CD4-positive, alpha-beta T cell treated with Interleukin-6 for 4 hours (primary cell): ENCODE data around the gene RABGAP1L.
"Not testable (repeated sequence)": the region's sequence is repeated elsewhere in the genome, so short reads cannot be mapped to it uniquely, and the experiment has no call there.

Source experiments
- DNase-seq: peaks from one replicate; pipeline ENCODE4 v3.0.0-alpha.2; 2020; ENCODE audit warnings: mixed read lengths

RABGAP1L gene

DNA sequence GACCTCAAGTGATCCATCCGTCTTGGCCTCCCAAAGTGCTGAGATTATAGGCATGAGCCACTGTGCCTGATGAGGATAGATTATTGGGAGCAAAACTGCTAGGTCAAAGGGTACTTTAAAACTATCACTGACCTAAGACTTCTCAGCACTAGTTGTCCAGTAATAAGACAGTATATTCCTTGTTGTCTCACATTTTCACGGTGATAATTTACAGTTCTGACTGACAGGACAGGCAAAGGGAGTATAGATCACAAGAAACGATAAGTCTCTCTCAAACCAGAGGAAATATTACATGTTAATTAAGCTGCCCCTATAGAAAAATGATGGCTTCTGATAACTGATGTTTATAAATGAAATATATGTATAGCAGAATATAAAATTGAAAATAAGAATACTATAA lies 860.2 kb downstream of the RABGAP1L start:
- DNase-seq = no peak

DNA sequence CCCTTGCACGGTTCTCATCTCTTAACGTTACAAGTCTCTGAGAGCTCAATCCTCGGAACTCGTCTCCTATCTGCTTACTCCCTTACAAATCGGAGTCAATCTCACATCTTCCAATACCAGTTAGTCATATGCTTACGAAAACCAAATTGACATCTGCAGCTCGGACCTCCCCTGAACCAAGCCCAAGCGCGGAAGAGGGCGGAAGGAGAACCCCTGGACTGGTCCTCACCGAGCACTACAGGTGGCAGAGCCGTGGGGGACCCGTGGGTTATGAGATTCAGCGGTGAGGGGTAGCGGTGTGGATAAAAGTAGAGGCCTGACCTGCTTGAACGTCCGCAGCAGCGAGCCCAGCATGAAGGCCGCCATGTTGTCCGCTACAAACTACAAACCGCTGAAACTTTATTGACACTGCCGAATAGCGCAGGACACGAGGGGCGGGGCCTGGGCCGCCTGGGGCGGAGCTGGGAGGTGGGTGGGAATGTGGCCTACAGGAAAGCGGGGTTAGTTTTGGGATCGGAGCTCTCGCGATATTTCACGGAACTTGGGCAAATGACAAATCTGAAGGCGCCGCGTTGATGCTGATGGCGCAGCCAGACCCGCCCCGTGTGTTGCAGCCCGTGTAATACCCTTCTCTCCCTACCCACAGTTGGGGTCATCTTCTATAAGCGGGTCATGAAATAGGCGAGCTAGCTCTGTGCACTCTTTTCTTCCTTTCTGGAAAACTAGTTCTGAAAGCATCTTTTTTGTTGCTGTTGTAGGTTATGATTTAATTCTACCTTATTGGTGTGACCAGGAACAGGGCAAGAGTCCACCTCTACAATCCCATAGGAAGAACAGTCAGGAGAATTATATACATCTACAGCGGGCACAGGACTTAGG lies 864.0 kb downstream of the RABGAP1L start, which contains the start of gene MRPS14:
Gene MRPS14 (minus strand): TSS at position 383 of the 879 bp plus-strand sequence. CDS start 17 bp downstream, at position 366.
- peak; percentile 99 for DNase-seq

DNA sequence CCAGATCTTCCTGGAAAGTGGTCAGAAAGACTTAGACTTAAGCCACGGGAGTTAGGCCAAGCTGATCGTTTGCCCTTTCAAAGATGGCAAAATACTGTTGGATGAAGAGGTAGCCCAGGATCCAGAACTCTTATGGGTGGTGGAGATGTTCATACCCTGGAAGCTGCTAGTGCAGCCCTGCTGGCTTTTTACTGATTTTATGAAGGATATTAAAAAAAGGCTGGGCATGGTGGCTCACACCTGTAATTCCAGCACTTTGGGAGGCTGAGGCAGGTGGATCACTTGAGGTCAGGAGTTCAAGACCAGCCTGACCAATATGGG lies 864.6 kb downstream of the RABGAP1L start:
- not testable (repeated sequence) for DNase-seq

DNA sequence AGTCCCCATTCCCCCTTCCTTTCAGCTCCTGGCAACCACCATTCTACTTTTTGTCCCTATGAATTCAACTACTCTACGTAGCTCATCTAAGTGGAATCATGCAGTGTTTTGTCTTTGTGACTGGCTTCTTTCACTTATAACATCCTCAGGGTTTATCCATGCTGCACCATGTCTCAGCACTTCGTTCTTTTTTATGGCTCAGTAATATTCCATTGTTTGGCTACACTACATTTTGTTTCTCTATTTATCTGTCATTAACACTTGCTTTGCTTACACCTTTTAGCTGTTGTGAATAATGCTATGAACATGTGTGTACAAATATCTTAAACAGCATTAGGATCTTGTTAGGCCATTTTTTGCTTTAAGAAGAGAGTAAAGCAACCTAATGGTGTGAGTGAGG lies 865.5 kb downstream of the RABGAP1L start:
- no peak for DNase-seq

DNA sequence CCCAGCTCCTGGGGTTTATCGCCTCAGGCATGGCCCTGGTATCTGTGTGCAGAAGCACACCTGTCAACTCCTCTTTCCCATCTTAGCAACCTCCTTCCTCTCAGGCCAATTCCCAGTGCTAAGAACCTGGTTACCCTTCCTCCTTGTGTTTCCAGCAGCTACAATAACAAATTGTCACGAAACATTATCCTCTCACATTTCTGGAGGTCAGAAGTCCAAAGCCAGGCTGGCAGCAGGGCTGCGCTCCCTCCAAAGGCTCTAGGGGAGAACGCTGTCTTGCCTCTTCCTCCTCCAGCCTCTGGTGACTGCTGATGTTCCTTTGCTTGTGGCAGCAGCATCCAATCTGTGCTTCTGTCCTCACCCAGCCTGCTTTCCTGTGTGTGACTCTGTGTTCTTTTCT lies 874.6 kb downstream of the RABGAP1L start:
- no peak for DNase-seq

DNA sequence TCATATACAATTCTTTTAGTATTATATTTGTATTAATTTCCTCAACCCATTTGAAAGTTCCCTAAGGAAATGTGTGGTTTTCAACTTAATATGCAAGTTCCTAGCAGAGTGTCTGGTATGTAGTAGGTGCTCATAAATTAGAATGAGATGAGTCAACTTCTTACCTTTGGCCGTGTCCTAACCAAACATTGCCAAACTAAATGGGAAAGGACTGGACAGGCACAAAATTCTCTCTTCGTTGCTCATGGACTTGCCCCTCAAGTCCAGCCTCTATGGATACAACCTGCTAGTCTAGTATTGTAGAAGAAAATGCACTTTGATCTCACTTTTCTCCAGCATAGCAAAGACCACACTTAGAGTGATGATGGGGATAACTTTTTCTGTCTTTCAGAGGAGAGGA lies 875.5 kb downstream of the RABGAP1L start:
- DNase-seq = no peak

DNA sequence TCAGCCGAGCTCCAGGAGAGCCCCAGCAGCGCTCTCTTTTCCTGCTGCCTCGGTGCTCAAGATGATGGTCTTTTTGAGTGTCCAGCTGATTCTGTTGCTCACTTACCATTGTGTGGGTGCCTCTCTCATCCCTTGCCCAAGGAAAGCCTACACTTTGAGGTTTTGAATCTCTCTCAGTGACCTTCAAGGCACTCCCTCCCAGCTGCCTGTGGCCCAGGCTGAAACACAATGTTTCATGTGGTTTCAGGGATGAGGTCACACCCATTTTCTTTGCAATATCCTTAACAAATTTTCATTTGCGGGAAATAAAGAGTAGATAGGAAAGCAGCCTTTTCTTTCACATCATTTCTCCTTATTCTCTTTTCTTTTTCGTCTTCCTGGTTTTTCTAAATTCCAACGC lies 876.5 kb downstream of the RABGAP1L start:
- no peak for DNase-seq

DNA sequence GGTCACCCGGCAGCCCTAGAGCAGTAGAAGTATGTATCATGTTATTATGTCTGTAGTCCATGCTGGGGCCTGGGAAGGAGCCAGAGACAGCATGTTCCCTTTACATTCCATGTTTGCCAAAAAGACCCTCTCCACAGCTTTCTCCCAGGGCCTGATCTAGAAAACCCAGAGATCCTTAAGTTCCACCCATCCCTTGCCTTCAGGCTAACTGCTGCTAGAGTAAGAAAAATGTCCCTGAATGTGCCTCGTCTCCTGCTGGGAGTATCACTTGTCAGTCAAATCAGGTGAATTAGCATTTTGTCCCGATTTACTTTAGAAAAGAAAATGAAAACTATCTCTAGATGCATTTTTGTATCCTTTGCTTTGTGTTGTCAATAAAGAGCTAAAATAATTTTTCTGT lies 877.2 kb downstream of the RABGAP1L start:
- DNase-seq = no peak

DNA sequence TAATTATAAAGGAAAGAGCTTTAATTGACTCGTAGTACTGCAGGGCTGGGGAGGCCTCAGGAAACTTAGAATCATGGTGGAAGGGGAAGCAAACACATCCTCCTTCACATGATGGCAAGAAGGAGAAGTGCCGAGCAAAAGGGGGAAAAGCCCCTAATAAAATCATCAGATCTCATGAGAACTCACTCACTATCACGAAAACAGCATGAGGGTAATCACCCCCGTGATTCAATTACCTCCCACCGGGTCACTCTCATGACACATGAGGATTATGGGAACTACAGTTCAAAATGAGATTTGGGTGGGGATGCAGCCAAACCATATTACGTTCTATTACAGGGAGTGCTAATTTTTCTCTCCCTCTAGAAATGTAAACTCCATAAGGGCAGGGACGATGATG lies 878.1 kb downstream of the RABGAP1L start:
- DNase-seq = no peak

DNA sequence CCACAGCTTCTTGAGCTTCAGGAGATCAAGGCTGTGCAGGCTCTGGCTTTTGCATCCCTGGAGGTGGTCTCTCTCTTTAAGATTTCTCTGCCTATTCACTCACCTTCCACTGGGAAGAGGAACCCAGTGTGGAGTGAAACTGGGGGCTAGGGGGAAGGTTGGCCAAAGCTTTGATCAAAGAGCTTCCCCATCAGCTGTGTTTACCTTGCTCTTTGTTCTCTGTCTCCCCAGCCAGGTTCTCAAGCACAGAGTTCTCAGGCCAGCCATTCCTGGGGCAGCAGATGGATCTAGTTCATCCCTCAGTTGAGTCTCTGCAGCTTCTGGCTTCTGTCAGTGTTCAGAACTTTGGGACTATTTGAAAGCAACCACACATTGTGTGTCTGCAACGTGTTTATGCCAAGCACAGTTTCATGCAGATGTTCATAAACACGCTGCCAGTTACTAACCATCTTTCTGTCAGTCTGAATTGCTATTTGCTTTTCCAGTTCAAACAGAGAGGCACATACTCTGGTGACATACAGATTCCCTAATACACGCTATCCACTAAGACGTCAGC lies 881.1 kb downstream of the RABGAP1L start:
- no peak for DNase-seq

DNA sequence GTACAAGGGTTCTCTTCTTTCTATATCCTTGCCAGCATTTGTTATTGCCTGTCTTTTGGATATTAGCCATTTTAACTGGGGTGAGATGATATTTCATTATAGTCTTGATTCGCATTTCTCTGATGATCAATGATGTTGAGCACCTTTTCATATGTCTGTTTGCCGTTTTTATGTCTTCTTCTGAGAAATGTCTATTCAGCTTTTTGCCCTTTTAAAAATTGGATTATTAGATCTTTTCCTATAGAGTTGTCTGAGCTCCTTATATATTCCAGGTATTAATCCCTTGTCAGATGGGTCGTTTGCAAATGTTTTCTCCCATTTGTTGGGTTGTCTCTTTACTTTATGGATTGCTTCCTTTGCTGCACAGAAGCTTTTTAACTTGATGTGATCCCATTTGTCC lies 883.3 kb downstream of the RABGAP1L start:
- DNase-seq = no peak

DNA sequence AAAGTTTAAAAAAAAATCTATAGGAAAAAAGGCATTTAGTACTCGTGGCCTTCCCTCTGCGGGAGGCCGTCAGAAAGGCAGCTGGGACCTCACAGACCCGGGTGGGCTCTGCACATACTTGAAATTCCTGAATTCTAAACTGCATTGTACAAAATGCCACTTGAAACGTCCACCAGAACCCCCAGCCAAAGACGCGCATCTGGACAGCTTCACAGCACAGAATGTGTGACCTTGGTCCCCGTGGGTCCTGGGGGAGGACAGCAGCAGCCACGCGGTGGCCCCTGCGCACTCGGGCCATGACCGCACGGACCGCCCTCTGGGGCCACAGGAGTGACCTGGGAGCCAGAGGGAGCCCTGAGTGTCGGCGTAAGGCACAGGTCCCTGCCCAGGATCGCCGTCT lies 884.5 kb downstream of the RABGAP1L start:
- no peak for DNase-seq

DNA sequence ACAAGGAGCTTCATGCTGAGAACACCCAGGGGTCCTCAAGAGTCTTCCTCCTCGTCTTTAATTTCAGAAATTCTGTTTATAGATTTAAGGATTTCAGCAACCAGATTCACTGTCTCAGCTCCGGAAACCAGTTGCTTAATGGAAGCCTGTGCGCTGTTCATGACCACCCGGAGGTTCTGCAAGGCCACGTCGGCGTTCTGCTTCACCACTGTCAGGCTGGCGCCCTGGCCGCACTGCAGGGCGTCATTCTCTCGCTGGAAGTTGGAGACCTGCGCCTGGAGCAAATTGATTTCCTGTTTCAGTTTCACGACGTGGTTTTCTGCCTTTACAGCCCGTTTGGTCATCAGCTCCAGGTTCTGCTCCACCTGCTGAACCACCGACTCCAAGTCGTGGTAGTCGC lies 885.3 kb downstream of the RABGAP1L start:
- not testable (repeated sequence) for DNase-seq
